HS-5 (cell line): ENCODE results near the gene GNA12.

Experiments
- DNase-seq: peaks from one replicate; pipeline ENCODE4 v3.0.0-alpha.2; 2012; ENCODE audit warnings: low read depth

The GNA12 gene

DNA sequence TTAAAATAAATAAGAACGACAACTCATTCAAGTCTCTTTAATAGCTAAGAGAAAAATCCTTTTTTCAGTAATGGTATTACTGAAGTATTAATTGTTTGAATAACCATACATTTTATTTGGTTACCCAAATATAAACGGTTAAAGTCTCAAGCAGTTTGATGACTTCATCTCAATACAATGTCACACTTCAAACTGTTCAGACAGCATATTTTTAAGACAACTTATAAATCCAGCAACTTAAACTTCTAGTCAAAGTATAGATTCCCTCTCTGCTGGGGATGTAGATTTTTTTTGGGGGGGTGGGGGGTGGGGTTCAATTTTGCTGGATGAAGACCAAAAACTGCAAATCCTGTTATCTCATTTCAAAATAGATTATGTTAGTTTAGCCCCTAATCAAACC lies 42.0 kb downstream of the GNA12 start:
- DNase-seq, result peak; percentile 40

- no peak for DNase-seq
Observed at GRCh38 chr7:2800931-2801688, 43.0 kb downstream of the GNA12 start.

DNA sequence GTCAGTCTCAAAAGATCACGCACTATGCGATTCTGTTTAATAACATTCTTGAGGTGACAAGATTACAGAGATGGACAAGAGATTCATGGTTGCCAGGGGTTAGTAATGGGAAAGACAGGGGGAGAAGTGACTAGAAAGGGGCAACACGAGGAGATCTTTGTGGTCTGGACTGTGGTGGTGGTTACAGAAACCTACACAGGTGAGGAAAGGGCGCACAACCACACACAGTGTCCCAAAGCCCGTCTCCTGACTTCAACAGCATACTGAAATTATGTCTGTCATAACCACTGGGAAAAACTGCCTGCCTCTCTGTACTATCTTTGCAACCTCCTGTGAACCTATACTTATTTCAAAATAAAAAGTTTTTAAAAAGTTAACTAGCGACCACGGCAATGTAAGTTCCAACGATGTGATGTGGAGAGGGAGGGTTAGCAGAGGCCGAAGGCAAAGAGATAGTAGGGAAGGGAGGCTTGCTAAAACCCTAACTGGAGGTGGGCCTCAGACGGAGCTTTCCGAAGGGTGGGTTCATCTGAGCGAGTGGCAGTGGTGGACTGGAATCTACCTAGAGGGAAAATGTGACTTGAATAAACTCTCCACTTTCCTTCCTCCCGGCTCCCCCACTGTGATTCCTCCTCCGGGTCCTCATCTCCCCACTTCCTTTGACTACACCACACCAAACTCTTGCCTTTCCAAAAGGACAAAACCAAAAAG lies 43.7 kb downstream of the GNA12 start:
- DNase-seq, result no peak

DNA sequence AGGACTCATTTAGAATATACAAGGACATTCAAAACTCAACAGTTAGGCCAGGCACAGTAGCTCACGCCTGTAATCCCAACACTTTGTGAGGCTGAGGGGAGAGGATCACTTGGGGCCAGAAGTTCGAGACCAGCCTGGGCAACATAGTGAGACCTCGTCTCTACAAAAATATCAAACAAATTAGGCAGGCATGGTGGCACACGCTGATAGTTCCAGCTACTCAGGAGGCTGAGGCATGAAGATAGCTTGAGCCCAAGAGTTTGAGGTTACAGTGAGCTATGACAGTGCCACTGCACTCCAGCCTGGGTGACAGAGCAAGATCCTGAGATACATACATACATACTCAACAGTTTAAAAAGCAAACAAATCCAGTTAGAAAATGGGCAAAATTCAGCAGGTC lies 44.9 kb downstream of the GNA12 start:
- DNase-seq, result no peak

DNA sequence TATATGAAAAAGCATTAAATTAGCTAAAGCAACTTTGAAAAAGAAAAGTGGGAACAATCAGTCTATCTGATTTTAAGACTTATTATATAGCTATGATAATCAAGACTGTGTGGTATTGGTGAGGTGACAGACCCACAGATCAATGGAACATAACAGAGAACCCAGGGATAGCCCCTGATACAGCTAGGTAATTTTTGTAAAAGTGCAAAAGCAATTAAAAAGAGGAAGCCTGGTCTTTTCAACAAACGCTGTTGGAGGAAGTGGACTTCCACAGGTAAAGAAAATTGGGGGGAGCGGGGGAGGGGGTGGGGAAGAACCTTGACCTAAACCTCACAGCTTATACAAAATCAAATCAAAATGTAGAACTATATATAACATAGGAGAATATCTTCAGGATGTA lies 45.4 kb downstream of the GNA12 start:
- no peak for DNase-seq

DNA sequence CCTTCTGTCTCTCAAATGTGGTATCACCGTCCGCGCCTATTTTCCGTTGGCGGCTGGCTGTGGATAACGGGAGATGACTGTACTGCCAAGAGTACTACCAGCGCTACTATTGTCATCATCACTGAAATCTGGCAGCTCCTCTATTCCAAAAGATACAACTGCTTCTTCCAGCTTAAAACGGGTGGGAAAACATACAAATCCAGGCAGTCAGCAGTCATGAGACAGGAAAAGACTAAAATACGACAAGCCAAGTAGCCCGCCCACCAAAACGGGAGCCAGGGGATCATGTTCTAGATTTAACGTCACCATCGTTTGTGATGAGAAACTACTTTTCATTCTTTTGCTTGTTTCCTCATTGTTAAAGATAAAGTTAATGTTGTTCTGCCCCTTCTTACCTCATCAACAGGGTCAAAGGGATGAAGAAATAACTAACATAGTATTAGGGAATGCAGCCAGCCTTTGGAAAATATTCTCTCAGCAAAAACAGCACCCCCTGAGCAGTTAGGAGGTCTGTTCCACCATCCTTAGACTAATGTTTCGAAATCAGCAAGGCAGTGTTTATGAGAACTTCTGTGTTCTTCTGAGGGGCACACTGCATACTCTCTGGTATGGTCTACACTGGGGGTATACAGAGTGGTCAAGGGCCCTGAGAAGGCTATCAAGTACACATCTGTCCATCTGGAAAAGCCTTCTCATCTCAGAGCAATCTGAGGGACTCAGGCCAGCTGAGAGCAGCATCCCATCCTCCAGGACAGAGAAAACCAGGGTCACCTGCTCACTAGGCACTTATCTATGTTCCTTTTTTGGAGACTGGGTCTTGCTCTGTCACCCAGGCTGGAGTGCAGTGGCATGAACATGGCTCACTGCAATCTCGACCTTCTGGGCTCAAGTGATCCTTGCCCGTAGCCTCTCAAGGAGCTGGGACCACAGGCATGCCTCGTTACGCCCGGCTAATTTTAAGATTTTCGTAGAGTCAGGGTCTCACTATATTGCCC lies 47.5 kb downstream of the GNA12 start:
- DNase-seq, result no peak

DNA sequence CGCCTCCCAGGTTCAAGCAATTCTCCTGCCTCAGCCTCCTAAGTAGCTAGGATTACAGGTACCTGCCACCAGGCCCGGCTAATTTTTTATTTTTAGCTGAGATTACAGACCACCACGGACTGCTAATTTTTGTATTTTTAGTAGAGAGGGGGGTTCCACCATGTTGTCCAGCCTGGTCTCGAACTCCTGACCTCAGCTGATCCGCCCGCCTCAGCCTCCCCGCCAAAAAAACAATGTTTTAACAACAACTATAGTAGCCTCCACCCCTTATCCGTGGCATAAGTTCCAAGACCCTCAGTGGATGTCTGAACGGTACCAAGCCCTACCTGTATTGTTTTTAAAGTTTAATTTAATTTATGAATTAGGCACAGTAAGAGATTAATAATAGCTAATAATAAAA lies 48.2 kb downstream of the GNA12 start:
- no peak for DNase-seq

DNA sequence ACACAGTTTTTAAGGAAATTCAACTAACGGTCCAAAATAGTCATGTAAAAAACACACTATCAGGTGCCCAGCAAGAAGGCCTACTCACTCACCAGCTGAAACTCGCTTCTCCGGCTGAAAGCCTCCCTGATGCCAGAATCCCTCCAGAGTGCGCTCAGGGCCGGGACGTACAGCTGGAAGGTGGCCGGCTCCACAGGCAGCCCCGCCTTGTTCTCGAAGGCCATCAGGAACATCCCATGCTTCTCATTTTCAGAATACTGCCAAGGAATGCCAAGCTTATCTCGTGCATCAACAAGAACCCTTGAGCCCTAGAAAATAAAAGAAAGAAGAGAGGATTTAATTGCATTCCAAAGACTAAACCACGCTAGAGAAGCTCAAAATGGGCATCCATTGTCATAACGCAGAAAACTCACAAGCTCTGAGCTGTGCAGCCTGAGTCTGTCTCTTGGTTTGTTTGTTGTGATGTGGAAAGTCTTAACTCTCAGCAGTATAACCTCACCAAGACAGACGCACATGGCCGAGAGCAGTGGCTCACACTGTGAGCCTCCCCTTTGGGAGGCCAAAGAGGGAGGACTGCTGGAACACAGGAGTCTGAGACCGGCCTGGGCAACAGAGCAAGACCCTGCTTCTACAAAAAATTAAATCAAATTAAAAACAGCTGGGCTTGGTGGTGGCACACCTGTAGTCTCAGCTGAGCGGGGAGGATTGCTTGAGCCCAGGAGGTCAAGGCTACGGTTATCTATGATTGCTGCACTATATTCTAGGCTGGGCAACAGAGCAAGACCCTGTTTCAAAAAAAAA lies 49.1 kb downstream of the GNA12 start:
- no peak for DNase-seq

- no peak for DNase-seq
Observed at GRCh38 chr7:2792856-2793487, 51.1 kb downstream of the GNA12 start.

DNA sequence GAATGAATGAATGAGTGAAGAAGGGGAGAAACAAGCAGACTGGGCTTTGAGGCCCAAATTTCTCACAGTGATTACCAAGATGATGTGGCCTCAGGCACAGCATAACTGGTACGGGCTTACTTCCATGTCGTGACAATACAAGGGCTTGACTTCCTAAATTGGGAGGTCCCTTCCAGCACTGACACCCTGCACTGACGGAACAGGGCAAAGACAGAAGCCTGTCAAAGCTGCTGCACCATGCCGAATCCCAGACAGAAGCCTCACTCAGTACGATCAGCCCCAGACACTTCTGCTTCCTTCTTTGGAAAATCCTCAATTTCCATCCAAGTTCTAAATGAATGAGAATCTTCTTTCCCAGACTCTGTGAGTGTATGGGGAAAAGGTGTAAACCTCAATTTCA lies 51.9 kb downstream of the GNA12 start:
- DNase-seq, result no peak

DNA sequence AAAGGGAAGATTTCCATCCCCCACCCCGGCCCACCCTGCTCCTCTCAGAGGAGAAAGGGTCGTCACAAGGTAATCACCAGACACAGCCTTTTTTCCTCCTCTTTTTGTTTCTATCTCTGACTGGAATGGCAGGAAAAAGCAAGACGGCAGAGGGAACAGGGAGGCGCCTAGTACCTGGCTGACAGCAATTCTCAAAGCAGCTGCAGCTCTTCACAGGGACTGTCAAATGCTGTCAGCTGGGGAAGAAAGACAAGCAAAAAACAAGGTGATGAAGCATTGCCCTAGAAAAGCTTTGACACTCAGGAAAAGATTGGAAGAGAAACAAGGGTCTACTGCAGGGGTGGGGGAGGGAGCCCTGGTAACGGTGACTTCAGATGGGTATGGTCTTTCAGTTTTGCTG lies 52.7 kb downstream of the GNA12 start:
- no peak for DNase-seq

DNA sequence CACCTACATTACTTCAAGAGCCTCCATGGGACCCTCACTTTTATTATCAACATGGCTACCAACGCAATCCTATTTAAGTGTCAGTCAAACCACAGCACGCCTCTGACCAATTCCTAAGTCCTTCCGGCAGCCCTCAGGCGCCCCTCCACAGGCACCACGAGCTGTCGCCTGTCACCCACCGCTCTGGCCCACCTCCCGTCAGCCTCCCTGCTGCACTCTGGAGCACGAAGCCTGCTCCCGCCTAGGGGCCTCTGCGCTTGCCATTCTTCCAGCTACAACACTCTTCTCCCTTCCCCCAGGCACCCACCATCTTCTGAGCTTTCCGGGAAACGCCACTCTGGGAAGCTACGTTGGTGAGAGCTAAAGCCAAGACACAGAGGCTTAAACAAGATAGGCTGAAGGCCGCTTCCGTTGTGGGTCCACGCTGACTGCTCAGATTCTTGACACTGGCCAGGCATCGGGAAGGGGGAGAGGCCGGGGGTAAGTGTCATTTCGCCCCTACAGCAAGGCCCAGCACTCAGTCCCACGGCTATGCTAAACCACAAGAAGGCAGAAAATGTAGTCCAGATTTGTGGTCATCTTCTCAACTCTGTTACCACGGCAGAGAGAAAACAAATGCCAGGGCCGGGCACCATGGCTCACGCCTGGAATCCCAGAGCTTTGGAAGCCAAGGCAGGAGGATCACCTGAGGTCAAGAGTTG lies 56.7 kb downstream of the GNA12 start:
- no peak for DNase-seq

DNA sequence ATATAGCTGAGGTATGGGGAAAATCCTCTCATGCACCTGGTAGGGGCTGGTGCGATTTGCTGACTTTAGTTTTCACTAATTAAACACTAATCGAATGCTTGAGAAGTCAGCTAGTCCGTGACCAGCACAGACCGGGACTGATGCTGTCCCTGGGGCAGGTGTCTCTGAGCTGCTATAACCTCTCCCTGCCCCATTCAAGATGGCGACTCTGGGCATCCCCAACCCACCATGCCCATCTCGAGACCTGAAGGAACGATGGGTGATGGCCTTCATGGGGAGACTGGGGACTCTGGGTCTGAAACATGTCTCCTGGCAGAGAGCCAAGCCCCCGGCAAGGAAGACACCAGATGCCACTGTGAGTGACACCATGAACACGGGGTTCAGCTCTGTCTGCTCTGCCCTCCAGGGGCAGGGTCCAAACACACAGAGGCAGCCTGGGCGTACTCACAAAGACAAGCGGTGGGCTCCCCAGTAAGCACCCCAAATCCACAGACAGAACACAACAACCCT lies 57.4 kb downstream of the GNA12 start:
- no peak for DNase-seq

DNA sequence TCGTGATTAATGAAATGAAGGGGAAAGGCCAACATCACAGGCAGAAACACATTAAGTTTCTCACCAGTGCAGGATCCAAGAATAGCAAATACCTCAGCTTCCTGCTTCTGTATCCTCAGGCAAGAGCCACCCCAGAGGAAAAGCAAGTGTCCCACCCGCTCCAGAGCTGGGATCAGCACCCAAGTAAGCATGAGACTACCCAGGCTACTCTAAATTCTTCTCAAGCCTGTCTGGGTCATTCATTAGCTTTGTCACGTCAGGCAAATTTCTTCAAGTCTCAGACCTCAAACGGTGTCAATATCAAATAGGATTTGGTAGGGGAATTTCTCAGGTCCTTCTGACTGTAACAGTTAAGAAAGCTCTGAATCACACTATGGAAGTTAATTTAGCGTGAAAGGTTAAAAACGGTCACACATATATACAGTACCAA lies 59.0 kb downstream of the GNA12 start:
- DNase-seq, result no peak

DNA sequence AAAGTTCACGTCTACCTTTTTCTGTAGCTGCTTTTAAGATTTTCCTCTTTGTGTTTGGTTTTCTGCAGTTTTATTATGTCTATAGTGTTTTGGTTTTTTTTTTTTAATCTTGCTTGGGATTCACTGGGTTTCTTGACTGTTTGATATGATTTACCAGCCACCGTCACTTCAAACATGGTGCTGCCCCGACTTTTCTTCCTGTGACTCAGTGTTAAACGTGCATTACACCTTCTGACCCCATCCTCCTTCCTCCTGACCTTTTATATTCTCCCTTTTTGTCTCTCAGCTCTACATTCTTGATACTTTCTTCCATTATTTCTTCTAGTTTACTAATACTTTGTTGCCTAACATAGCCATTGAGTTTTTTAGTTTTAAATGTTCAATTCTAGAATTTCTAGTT lies 61.5 kb downstream of the GNA12 start:
- no peak for DNase-seq

GRCh38 chr7:2782121-2782520 lies 62.0 kb downstream of the GNA12 start:
- no peak for DNase-seq

- DNase-seq, result no peak
Observed at GRCh38 chr7:2781636-2782035, 62.5 kb downstream of the GNA12 start.

DNA sequence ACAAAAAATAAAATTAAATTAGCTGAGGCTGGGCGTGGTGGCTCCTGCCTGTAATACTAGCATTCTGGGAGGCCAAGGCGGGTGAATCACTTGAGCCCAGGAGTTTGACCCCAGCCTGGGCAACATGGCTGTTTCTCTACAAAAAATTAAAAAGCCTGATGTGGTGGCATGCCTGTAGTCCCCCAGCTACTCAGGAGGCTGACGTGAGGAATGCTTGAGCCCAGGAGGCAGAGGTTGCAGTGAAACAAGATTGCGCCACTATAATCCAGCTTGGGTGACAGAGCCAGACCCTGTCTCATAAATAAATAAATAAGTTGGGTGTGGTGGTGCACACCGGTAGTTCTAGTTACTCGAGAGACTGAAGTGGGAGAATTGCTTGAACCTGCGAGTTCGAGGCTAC lies 65.1 kb downstream of the GNA12 start:
- no peak for DNase-seq

- DNase-seq, result no peak
Observed at GRCh38 chr7:2777898-2778535, 66.1 kb downstream of the GNA12 start.

GRCh38 chr7:2776401-2776800 lies 67.7 kb downstream of the GNA12 start:
- no peak for DNase-seq
